HL-60/S4 treated with phorbol 12-myristate 13-acetate at 8.2 ng/mL for 4 days and 3 days (cell line): Measurements from ENCODE around the gene WDFY3.

ENCODE experiments used
- in situ Hi-C: fragments of 300-500 bp; cut with MboI; formaldehyde crosslinking; loops from 2 replicates; pipeline ENCODE4 v1.15.0; 2022; ENCODE audit warnings: low sequenced_read_pairs

WDFY3 gene

GRCh38 chr4:84914686-84915395 is 51.6 kb downstream of the WDFY3 start:
- in situ Hi-C loops: no loop called here

DNA sequence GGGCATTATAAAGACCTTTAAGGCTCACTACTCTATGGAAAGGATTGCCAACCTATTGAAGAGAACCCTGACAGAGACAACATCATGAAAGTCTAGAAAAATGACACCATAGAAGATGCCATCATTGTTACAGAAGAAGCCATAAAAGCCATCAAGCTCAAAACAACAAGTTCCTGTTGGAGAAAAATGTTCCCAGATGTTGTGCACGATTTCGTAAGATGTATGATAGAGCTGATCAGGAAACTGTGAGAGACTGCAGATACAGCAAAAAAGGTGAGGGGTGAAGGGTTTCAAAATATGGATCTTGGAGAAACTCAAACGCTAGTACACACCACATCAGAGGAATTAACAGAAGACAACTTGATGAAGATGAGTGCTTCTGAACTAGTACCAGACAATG is 53.3 kb downstream of the WDFY3 start:
- in situ Hi-C loops: no loop called here

DNA sequence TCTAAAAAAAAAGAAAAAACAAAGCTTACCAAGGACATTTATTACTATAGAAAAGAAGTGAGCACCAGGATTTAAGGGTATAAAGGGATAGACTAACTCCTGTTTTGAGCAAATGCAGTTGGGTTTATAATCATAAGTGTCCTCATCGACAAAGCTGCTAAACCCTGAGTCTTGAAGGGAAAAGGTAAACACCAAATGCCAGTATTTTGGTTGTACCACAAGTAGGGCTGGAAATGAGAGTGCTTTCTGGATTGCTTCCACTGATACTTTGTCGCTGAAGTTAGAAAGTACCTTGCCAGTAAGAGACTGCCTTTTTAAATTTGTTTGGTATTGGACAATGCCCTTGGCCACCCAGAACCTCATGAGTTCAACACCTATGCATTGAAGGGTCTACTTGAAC is 53.7 kb downstream of the WDFY3 start:
- in situ Hi-C loops: no loop called here

- in situ Hi-C loops: no loop called here
Observed at GRCh38 chr4:84908876-84909275, 57.6 kb downstream of the WDFY3 start.

- in situ Hi-C loops: no loop called here
Observed at GRCh38 chr4:84907145-84907544, 59.3 kb downstream of the WDFY3 start.

DNA sequence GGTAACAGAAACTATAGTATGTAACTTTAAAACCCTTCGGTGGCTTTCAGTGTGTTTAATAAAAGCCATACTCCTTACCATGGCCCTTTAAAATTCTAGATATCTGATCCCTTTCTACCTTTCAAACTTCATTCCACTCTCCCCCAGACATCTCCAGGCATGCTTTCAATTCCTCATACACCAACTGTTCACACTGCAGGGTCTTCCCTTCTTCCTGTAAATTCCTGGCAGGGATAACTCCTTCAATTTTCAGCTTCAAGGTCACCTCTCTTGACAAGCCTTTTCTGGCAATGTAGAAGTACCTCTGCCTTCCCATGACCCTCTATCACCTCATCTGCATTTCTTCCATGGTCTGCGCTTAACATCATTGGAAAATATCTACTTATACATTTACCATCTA is 60.8 kb downstream of the WDFY3 start:
- in situ Hi-C loops: no loop called here

GRCh38 chr4:84901740-84902281 is 64.7 kb downstream of the WDFY3 start:
- in situ Hi-C loops: no loop called here

DNA sequence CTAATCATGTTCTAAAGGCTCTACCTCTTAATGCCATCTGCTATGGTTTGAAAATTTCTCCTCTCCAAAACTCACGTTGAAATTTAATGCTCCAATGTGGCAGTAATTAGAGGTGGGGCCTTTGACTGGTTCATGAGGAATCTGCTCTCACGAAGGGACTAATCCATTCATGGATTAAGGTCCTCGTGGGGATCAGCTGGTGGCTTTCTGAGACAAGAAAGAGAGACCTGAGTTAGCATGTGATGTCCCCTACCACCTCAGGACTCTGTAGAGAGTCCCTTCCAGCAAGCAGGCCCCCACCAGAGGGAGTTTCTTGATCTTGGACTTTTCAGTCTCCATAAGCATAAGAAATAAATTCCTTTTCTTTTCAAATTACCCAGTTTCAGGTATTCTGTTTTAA is 65.3 kb downstream of the WDFY3 start:
- in situ Hi-C loops: no loop called here

- in situ Hi-C loops: no loop called here
Observed at GRCh38 chr4:84899616-84900015, 66.9 kb downstream of the WDFY3 start.

- in situ Hi-C loops: no loop called here
Observed at GRCh38 chr4:84897516-84897915, 69.0 kb downstream of the WDFY3 start.

DNA sequence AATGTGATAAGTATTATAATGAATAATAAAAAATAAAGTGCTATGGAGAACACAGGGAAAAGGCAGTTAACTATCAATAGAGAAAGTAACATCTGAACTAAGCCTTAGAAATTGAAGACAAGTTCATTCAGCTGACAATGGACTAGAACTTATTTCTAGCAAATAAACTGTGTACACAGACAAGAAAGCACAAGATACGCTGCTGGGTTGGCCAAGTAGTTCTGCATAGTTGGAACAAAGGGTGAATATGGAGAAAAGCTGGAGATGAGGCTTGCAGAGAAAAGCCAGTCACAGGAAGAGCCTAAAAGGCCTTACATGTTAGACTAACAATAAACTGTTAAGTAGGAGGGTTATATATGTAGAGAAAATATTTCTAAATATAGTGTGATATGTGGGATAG is 71.2 kb downstream of the WDFY3 start:
- in situ Hi-C loops: no loop called here

- in situ Hi-C loops: no loop called here
Observed at GRCh38 chr4:84894621-84895020, 71.9 kb downstream of the WDFY3 start.

DNA sequence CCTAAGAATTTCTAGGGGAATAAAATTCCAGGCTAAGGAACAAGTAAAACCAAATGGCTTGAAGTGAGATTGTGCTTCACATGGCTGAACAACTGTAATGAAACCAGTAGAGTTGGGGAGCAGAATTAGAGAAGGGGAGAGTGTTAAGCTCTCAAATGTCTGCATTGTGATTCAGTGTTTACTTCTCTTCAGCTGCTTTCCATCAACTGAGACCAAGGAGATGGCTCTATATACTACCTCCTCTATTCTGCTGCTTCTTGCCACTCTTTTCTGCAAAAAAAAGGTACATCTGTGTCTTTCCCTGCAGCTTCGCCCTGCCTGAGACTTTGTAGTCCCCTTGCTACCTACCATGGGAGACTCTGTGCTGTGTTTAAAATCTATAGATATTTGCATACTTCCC is 73.5 kb downstream of the WDFY3 start:
- in situ Hi-C loops: no loop called here

DNA sequence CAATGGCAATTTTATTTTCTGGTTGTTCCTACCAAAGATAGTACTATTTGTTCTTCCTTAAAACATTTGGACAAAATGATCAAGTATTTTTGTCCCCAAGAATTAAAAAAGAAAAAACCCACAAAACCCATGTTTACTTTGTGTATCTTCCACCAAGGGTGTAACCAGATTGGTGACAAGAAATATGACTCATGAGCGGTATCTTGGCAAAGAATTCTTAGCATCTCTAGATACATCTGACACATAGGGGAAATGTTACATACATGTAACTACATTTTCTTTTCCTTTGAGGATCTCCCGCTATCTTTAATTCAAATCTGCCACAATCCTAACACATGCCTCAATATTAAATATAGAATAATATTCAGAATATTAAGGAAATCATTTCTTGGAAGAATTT is 78.7 kb downstream of the WDFY3 start:
- in situ Hi-C loops: no loop called here

DNA sequence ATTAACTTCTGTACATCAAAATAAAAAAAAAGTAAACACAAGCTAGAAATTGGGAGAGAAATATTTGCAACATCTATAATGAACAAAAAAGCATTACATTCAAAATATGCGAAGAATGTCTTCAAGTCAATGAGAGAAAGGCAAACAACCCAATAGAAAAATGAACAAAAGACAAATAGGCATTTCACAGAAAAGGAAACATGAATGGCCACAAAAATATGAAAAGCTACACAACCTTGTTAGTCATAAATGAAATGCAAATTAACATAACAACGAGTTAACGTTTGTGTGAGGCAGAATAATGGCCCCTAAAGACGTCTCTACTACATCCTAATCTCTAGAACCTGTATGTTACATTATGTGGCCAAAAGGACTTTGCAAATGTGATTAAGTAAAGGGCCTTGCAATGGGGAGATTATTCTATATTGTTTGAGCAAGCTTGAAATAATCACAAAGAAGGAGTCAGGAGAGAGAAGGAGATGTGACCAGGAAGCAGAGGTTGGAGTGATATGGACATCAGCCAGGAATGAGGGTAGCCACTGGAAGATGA is 86.8 kb downstream of the WDFY3 start:
- in situ Hi-C loops: no loop called here

DNA sequence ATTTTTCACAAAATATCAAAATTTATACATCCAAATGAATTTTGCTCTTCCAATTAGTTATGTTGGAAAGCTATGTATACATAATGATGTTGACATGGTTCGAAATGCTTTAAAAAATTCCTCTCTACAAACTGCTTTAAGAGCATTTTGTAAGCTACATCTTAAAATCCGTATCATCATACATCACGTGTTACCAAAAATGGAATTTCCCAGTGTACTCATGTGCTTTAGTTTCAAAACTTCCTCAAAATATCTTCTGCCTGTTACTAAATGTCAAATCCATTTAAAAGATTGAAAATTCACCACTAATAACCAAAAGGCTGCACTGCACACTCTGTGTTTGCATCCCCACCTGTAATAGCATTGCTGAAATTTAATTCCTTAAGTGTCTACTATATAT is 87.9 kb downstream of the WDFY3 start:
- in situ Hi-C loops: no loop called here

GRCh38 chr4:84878090-84878489 is 88.4 kb downstream of the WDFY3 start:
- in situ Hi-C loops: no loop called here

DNA sequence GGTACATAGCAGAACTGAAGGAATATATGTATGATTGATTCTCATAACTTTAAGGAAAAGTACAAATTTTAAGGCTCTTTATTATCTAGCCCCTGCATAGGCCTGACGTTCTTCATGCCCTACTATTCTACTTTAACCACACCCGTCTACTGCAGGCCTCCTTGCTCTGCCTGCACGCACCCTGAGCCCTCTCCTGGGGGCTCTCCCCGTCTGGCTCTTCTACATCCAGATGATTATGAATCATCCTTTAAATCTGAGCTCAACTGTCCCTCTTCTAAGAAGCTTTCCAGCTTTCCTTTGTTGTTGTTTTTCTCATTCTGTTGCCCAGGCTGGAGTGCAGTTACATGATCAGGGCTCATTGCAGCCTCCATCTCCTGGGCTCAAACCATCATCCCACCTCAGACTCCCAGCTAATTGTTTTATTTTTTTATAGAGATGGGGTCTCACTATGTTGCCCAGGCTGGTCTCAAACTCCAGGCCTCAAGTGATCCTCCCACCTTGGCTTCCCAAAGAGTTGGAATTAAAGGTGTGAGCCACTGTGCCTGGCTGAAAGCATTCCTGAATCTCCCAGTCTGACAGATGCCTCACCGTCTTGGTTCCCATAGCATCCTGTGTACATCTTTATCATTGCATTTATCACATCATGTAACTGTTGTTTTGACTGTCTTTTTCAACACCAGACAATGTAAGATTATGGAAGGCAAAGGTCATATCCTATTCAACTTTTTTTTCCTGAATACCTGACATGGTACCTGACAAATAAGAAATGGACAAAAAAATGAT is 89.2 kb downstream of the WDFY3 start:
- in situ Hi-C loops: no loop called here

GRCh38 chr4:84875636-84876371 is 90.7 kb downstream of the WDFY3 start:
- in situ Hi-C loops: no loop called here

- in situ Hi-C loops: no loop called here
Observed at GRCh38 chr4:84874619-84875018, 91.9 kb downstream of the WDFY3 start.
